ENCODE data around the gene LRCH1.
"Not testable (repeated sequence)": the region's sequence is repeated elsewhere in the genome, so short reads cannot be mapped to it uniquely, and the experiment has no call there.

Gene LRCH1

GRCh38 chr13:46552889-46553520, at the start of gene LRCH1:
TSS of gene LRCH1 (plus strand) at chr13:46553170. CDS start at chr13:46553397, 227 bp downstream.
- DNase-seq, result peak; percentile 92

GRCh38 chr13:46504036-46504435, 48.9 kb upstream of the LRCH1 start:
- no peak for DNase-seq

- DNase-seq, result no peak
These were observed 45.0 kb upstream of the LRCH1 start for GRCh38 chr13:46507981-46508380.

- DNase-seq, result no peak
These were observed 43.0 kb upstream of the LRCH1 start for GRCh38 chr13:46509981-46510380.

GRCh38 chr13:46515803-46516202, 37.2 kb upstream of the LRCH1 start:
- no peak for DNase-seq

- no peak for DNase-seq
These were observed 36.2 kb upstream of the LRCH1 start for GRCh38 chr13:46516599-46517338.

GRCh38 chr13:46517748-46518147, 35.2 kb upstream of the LRCH1 start:
- DNase-seq, result not testable (repeated sequence)

- DNase-seq, result no peak
These were observed 33.8 kb upstream of the LRCH1 start for GRCh38 chr13:46519182-46519581.

- DNase-seq, result no peak
These were observed 32.8 kb upstream of the LRCH1 start for GRCh38 chr13:46520166-46520565.

- DNase-seq, result no peak
These were observed 31.5 kb upstream of the LRCH1 start for GRCh38 chr13:46521486-46521885.

GRCh38 chr13:46521921-46522747, 30.8 kb upstream of the LRCH1 start:
- no peak for DNase-seq

GRCh38 chr13:46522748-46523030, 30.3 kb upstream of the LRCH1 start:
- DNase-seq, result no peak

GRCh38 chr13:46523972-46524752, 28.8 kb upstream of the LRCH1 start:
- DNase-seq, result no peak

- no peak for DNase-seq
These were observed 26.8 kb upstream of the LRCH1 start for GRCh38 chr13:46526100-46526735.

- peak; percentile 32 for DNase-seq
These were observed 26.2 kb upstream of the LRCH1 start for GRCh38 chr13:46526740-46527139.

- DNase-seq, result no peak
These were observed 25.7 kb upstream of the LRCH1 start for GRCh38 chr13:46527237-46527636.

GRCh38 chr13:46529216-46529919, 23.6 kb upstream of the LRCH1 start:
- DNase-seq, result peak; percentile 74

GRCh38 chr13:46530084-46530935, 22.7 kb upstream of the LRCH1 start:
- DNase-seq, result peak; percentile 64

- DNase-seq, result peak; percentile 62
These were observed 21.0 kb upstream of the LRCH1 start for GRCh38 chr13:46531953-46532352.

GRCh38 chr13:46535002-46535401, 18.0 kb upstream of the LRCH1 start:
- DNase-seq, result no peak

GRCh38 chr13:46535825-46536224, 17.1 kb upstream of the LRCH1 start:
- no peak for DNase-seq
